AG04449 (cell line): ENCODE results near the gene CXCL17.

ENCODE experiments used
- CTCF ChIA-PET: fragments of 350-600 bp; formaldehyde crosslinking; extraction: SDS; loops from one replicate; lab custom pipeline; 2021; ENCODE audit warnings: antibody characterized with exemption; lab: Yijun Ruan, JAX
- POLR2A ChIA-PET: fragments of 400-600, 350-600 bp; formaldehyde crosslinking; extraction: SDS; loops from one replicate; lab custom pipeline; 2020; ENCODE audit warnings: antibody characterized with exemption, inconsistent platforms; lab: Yijun Ruan, JAX
- DNase-seq: peaks from one replicate; pipeline ENCODE4 v3.0.0-alpha.2; 2010; ENCODE audit warnings: low read depth, low spot score
- H3K4me3 ChIP-seq: 2 replicates; pipeline ENCODE4 v1.5.1; 2011; ENCODE audit warnings: low read depth, mild to moderate bottlenecking, control low read depth, low read length
- CTCF ChIP-seq: IDR thresholded peaks from one replicate; pipeline ENCODE4 v1.5.1; 2011; ENCODE audit warnings: mild to moderate bottlenecking, moderate library complexity, low read length, control low read depth, inconsistent platforms; ENCODE audit not compliant: insufficient read depth; ENCODE audit errors: missing control alignments

Gene CXCL17

GRCh38 chr19:42421101-42421500 lies 21.6 kb downstream of the CXCL17 start:
- CTCF ChIA-PET = interaction anchor here (0.8 to 1.9 kb wide), 5 partner anchors 13 to 206 kb away, joined by 3 to 9 read pairs (median 4); no protein-coding TSS in a partner anchor
- H3K4me3 ChIP-seq = no peak overlapping the region
- TF ChIP-seq CTCF = no peak
- no peak for DNase-seq
- POLR2A ChIA-PET = no interaction called here

GRCh38 chr19:42420055-42420544 lies 22.6 kb downstream of the CXCL17 start:
- CTCF ChIA-PET = interaction anchor here (0.6 to 2.0 kb wide), 9 partner anchors 9 to 205 kb away, joined by 3 to 9 read pairs (median 3); no protein-coding TSS in a partner anchor

DNA sequence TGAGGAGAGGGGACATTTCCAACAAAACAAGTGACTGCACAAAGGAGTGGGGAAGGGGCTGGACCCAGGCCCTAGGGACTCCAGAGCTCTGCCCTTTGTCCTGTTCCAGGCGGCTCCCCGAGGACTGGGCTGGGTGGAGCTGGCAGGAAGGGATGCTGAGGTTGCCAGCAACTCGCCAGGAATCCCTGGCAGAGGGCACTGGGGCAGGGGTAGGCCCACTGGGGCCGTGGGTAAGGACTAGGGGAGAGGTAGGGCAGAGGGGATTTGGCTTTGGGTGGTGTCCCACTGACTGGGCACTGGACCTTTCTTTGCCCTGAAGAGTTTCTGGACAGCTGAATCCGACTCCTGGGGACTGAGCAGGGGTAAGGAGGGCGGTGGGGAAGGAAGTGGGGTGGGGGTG lies 23.4 kb downstream of the CXCL17 start:
- ChIA-PET POLR2A (no interaction called here), CTCF (interaction anchor here (0.6 to 2.0 kb wide), 4 partner anchors 8 to 23 kb away, joined by 3 to 6 read pairs (median 4); no protein-coding TSS in a partner anchor)
- no peak for DNase-seq
- TF ChIP-seq CTCF = no peak
- no peak overlapping the region for H3K4me3 ChIP-seq

More at GRCh38 chr19:42420055-42420544, 22.6 kb downstream of the CXCL17 start:
- POLR2A ChIA-PET = no interaction called here
- no peak overlapping the region for H3K4me3 ChIP-seq
- TF ChIP-seq CTCF = peak; percentile 60
- no peak for DNase-seq

GRCh38 chr19:42412661-42413076 lies 30.1 kb downstream of the CXCL17 start:
- DNase-seq = no peak
- TF ChIP-seq CTCF = no peak
- ChIA-PET CTCF (interaction anchor here (0.7 to 4.6 kb wide), 3 partner anchors 11 to 24 kb away, joined by 3 to 34 read pairs (median 3); no protein-coding TSS in a partner anchor), POLR2A (no interaction called here)
- H3K4me3 ChIP-seq = no peak overlapping the region

GRCh38 chr19:42412227-42412626 lies 30.5 kb downstream of the CXCL17 start:
- no peak for TF ChIP-seq CTCF
- no peak for DNase-seq
- ChIA-PET CTCF (interaction anchor here (0.5 to 4.6 kb wide), 4 partner anchors 11 to 1044 kb away, joined by 3 to 34 read pairs (median 4); no protein-coding TSS in a partner anchor), POLR2A (no interaction called here)
- no peak overlapping the region for H3K4me3 ChIP-seq

DNA sequence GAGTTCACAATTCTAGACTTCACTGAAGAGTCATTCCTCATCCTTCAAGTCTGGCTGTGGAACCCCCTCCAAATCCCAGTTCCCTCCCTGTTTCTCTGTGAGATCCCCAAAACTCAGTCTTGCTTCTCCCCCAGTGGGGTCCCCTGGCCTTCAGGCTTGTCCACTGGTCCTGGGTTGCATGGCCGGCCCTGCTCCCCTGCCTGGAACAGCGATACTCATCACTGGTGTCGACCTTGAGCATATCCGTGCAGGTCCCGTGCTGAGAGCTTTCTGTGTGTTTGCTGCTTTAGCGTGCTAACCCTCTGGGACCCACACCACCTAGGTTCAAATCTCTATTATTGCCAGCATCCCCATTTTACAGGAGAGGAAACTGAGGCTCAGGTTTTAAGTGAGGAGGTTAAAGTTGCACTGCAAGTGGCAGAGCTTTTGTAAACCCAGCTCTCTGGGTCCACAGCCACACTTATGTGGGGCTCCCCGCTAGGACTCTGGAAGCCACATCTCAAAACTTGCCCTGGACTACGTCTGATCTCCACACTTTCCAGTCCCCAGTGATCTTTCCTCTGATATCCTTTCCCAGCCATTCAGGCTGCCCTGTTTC lies 31.1 kb downstream of the CXCL17 start:
- no peak for TF ChIP-seq CTCF
- ChIA-PET POLR2A (interaction anchor here (1.0 kb wide), 1 partner anchor 12 kb away, joined by 3 read pairs; no protein-coding TSS in a partner anchor), CTCF (interaction anchor here (0.5 to 4.6 kb wide), 6 partner anchors 8 to 1043 kb away, joined by 3 to 34 read pairs (median 3); no protein-coding TSS in a partner anchor)
- H3K4me3 ChIP-seq = no peak overlapping the region
- DNase-seq = no peak
